Measurements from ENCODE around the gene CFAP410. TPM values are rescaled to one million over a fixed set of nuclear protein-coding genes. Genes with fewer than 3 reads are reported as not detected.

The CFAP410 gene
- total RNA-seq, 2 donors from 2014 or later = 62.5 to 71.3 TPM

- Histone ChIP-seq H3K9me3 (no peaks in the 10 kb centered on the region), H3K27ac (no peak overlapping the region), H3K36me3 (peaks cover 3 to 5% of the 10 kb centered on the region in 2 donors), H3K27me3 (replicated peaks; ENCODE audit: insufficient read depth) (no peaks in the 10 kb centered on the region), H3K4me3 (no peak overlapping the region), H3K4me1 (replicated peaks) (no peaks in the 10 kb centered on the region)
- TF ChIP-seq POLR2AphosphoS5 (IDR thresholded peaks at IDR 0.05) (no peak), POLR2A (IDR thresholded peaks at IDR 0.05) (no peak)
- DNase-seq (ENCODE audit: low spot score) = no peak
- intact Hi-C loops (cut with DNase I) = no loop called here
- WGBS = 83% methylated on average over 41 of the region's 44 CpGs
Observed at GRCh38 chr21:44325386-44326271, 13.6 kb downstream of the CFAP410 start.

- TF ChIP-seq POLR2AphosphoS5 (IDR thresholded peaks at IDR 0.05) = no peak
- TF ChIP-seq POLR2A (IDR thresholded peaks at IDR 0.05) = no peak
- no peak for TF ChIP-seq CTCF (IDR thresholded peaks at IDR 0.05)
- intact Hi-C loops (cut with DNase I) = no loop called here
- 95% methylated on average over 10 of the region's 11 CpGs for WGBS
Observed at GRCh38 chr21:44324854-44325107, 14.4 kb downstream of the CFAP410 start.

GRCh38 chr21:44324106-44324853, 14.9 kb downstream of the CFAP410 start:
- Histone ChIP-seq H3K4me3 (no peak overlapping the region), H3K4me1 (replicated peaks) (no peaks in the 10 kb centered on the region), H3K27me3 (replicated peaks; ENCODE audit: insufficient read depth) (no peaks in the 10 kb centered on the region), H3K27ac (no peak overlapping the region), H3K36me3 (peaks cover 8 to 13% of the 10 kb centered on the region in 2 donors), H3K9me3 (no peaks in the 10 kb centered on the region)
- WGBS = 94% methylated on average over 37 of the region's 37 CpGs
- intact Hi-C loops (cut with DNase I) = no loop called here
- TF ChIP-seq POLR2A (IDR thresholded peaks at IDR 0.05) (no peak), CTCF (IDR thresholded peaks at IDR 0.05) (no peak), POLR2AphosphoS5 (IDR thresholded peaks at IDR 0.05) (no peak)
- DNase-seq (ENCODE audit: low spot score) = no peak

More at GRCh38 chr21:44324854-44325107, 14.4 kb downstream of the CFAP410 start:
- no peaks in the 10 kb centered on the region for H3K4me1 ChIP-seq (replicated peaks)
- DNase-seq (ENCODE audit: low spot score) = no peak
- H3K9me3 ChIP-seq = no peaks in the 10 kb centered on the region
- H3K27ac ChIP-seq = no peak overlapping the region
- H3K4me3 ChIP-seq = no peak overlapping the region
- peaks cover 8% of the 10 kb centered on the region in 2 donors for H3K36me3 ChIP-seq
- no peaks in the 10 kb centered on the region for H3K27me3 ChIP-seq (replicated peaks; ENCODE audit: insufficient read depth)

GRCh38 chr21:44323591-44323990, 15.6 kb downstream of the CFAP410 start:
- WGBS = 88% methylated on average over 20 of the region's 20 CpGs
- H3K4me1 ChIP-seq (replicated peaks) = no peaks in the 10 kb centered on the region
- intact Hi-C loops (cut with DNase I) = no loop called here

More at GRCh38 chr21:44323591-44323990, 15.6 kb downstream of the CFAP410 start:
- DNase-seq (ENCODE audit: low spot score) = no peak
- TF ChIP-seq POLR2AphosphoS5 (IDR thresholded peaks at IDR 0.05) (no peak), CTCF (IDR thresholded peaks at IDR 0.05) (no peak), POLR2A (IDR thresholded peaks at IDR 0.05) (no peak)
- H3K27ac ChIP-seq = no peak overlapping the region
- no peak overlapping the region for H3K4me3 ChIP-seq
- no peaks in the 10 kb centered on the region for H3K27me3 ChIP-seq (replicated peaks; ENCODE audit: insufficient read depth)
- H3K9me3 ChIP-seq = no peaks in the 10 kb centered on the region
- peaks cover 8 to 14% of the 10 kb centered on the region in 2 donors for H3K36me3 ChIP-seq

Data from prostate gland (tissue), 2 donors.